Astrocyte of the cerebellum (primary cell): ENCODE results near the gene TPD52L1.

Experiments
- DNase-seq: peaks from one replicate; pipeline ENCODE4 v3.0.0-alpha.2; 2011; ENCODE audit warnings: low read depth
- H3K4me3 ChIP-seq: 2 replicates; pipeline ENCODE4 v1.5.1; 2011; ENCODE audit warnings: mild to moderate bottlenecking, low read depth, low read length, moderate library complexity
- in situ Hi-C: cut with HindIII; loops from 2 replicates; pipeline ENCODE4 v1.10.0; 2017; ENCODE audit warnings: low sequenced_read_pairs
- TF ChIP-seq, protein P1 (sequence below): IDR thresholded peaks from 2 replicates; pipeline ENCODE4 v1.5.1; 2012; ENCODE audit warnings: low read length, low read depth, moderate library complexity, mild to moderate bottlenecking; ENCODE audit errors: missing control alignments

The TPD52L1 gene

DNA sequence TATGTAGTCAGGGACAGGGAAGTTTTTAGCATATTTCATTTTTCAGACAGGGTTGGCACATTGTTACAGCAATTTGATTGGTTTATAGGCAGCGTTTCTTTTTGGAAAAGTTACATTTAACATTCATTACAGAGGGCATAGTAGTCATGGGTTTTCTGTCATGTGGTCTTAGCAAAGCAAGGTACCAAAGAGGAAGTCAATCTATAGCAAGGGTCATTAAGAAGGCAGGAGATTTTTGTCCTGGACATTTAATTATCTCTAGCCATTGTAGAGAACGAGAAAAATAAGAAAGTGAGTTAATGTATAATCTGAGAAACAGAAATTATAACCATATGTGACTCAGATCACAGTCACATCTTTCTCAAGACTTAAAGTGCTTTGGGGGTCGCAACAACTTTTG, 47.4 kb downstream of the TPD52L1 start:
- no peak for DNase-seq
- in situ Hi-C loops = no loop called here
- H3K4me3 ChIP-seq = no peak overlapping the region
- TF ChIP-seq, protein P1, sequence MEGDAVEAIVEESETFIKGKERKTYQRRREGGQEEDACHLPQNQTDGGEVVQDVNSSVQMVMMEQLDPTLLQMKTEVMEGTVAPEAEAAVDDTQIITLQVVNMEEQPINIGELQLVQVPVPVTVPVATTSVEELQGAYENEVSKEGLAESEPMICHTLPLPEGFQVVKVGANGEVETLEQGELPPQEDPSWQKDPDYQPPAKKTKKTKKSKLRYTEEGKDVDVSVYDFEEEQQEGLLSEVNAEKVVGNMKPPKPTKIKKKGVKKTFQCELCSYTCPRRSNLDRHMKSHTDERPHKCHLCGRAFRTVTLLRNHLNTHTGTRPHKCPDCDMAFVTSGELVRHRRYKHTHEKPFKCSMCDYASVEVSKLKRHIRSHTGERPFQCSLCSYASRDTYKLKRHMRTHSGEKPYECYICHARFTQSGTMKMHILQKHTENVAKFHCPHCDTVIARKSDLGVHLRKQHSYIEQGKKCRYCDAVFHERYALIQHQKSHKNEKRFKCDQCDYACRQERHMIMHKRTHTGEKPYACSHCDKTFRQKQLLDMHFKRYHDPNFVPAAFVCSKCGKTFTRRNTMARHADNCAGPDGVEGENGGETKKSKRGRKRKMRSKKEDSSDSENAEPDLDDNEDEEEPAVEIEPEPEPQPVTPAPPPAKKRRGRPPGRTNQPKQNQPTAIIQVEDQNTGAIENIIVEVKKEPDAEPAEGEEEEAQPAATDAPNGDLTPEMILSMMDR = no peak

DNA sequence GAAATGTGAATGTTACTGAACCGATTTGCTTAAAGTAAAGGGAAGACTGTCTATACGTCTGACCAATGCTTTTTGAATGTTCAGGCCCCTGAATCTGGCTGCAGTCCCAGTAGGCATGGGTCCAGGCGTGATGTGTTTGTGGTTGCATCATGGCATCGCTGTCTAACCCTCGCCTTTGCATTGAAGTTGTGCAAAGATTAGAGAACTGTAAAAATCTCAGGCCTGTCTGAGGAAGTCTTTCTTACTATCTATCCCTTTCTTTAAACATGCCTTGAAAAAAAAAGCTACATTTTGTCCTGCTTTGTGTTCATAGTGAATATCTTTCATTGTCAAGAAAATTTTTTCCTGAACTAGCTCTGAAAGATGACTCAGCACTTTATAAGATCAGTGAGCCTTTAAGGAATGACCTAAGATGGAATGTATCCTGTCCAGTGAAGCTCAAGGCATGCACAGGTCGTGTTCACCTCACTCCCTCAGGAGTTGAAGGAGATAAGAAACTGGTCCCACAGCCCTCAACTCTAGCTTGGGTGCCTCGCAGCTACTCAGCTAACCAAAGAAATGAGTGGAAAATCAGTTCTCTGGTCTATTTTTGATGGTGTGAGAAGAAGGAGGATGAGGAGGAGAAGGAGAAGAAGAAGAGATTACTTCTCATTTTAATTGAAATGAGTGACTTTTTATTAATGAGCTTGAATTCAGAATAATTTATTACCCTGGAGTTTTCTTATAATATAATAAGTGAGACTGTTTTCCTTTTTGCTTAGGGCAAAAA, 48.6 kb downstream of the TPD52L1 start:
- DNase-seq = peak; percentile 76
- in situ Hi-C loops = no loop called here
- TF ChIP-seq, protein P1 = no peak

DNA sequence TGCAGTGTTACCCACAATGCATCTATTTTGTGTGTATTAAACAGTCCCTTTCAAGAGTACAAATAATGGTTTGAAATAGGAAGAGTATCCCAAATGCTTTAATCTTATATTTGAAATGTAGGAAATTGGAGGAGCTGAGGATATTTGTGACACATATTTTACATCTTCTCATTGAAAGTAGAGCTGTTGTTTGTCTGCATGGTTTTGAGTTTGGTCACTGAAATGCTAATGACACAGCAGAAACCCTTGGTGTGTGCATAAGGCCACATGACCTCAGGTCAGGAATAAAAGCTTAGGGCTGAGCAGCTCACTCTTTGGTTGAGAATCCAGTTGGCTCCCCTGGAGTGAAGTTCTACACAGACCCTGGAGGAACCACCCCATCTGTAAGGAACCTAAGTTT, 49.8 kb downstream of the TPD52L1 start:
- H3K4me3 ChIP-seq = no peak overlapping the region
- in situ Hi-C loops = no loop called here
- DNase-seq = no peak
- TF ChIP-seq, protein P1 = no peak

More for the DNA sequence above, 48.6 kb downstream of the TPD52L1 start:
- H3K4me3 ChIP-seq = no peak overlapping the region

DNA sequence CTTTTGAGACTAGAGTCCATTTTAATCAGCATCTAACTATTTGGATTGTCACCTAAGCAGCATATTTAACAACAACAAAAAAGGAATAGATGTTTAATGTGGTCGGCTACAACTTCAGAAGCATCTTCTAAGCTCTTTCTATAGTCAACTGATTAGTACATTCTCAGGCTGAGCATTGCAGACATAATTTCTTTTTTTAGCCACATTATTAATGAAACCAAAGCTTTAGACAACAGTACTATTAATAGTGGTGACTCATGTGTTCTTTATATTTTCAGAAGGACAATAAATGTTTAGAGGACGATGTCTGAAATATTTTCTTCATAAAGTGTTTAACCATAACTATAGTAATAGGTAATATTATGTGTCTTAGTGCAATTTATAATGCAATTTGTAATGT, 52.4 kb downstream of the TPD52L1 start:
- TF ChIP-seq, protein P1 = no peak
- in situ Hi-C loops = no loop called here
- H3K4me3 ChIP-seq = no peak overlapping the region
- no peak for DNase-seq

DNA sequence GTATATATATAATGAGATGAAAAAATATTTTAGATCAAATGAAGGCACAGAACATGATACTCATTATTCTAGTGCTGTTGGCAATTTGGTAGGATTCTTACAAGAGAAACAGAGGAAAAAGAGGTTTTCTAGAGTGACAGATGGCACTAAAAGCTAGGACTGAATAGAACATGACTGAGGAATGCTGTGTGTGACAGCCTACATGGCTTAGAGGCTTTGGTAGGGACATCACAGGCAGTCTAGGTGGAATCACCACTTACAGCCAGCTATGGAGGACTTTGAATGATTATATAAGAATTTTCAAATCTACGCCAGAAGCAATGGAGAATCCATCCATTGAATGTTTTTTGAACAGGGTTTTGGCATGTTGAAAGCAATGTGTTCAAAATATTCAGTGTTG, 52.8 kb downstream of the TPD52L1 start:
- TF ChIP-seq, protein P1 = no peak
- DNase-seq = no peak
- in situ Hi-C loops = no loop called here
- no peak overlapping the region for H3K4me3 ChIP-seq

DNA sequence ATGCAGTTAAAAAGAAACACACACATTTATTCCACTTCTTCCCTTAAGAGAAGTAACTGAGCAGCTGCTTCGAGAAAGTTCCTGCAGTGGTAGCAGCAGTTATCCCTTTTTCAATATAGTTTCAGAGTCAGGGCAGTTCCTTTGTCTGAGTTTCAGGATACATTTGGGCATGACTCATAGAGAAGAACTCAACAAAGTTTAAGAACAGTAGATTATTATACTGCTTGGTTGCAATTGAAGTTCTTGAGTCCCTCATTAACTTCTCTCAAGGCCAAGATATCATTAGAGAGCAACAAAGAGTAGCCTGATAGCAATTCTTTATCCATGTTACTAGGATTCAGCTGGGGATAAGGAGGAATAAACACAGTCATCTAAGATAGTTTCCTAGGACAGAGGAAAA, 54.4 kb downstream of the TPD52L1 start:
- no peak for DNase-seq
- TF ChIP-seq, protein P1 = no peak
- in situ Hi-C loops = no loop called here
- no peak overlapping the region for H3K4me3 ChIP-seq
